Loucy (cell line): Measurements from ENCODE around the gene BNIP3.

ENCODE experiments used
- EZH2phosphoT487 ChIP-seq: fragments of 200-600 bp; IDR thresholded peaks from 2 replicates; pipeline ENCODE4 v1.6.1; 2018; ENCODE audit warnings: antibody characterized with exemption, mild to moderate bottlenecking, moderate library complexity, borderline replicate concordance
- TF ChIP-seq, protein P1 (sequence below): fragments of 200-600 bp; sonication (generic); conservative IDR thresholded peaks from 2 replicates; pipeline ENCODE4 v1.5.1; 2014; ENCODE audit warnings: mild to moderate bottlenecking, antibody characterized with exemption, low read length

DNA sequence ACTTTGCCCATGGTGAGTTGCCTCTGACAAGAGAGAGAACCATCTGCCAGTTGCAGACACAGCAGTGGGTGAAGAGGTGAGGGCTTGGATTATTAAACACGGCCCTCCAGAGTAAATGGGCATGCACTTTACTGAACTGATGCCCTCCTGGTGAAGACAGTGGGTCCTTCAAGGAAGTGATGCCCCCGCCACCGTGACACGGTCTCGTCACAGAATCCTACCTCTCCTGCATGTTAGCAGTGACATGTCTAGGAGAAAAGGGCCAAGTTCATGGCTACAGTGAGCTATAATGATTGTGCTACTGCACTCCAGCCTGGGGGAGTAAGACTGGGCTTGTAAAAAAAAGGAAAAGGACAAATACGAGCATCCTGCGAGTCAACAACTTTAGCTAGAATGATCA, 2.4 kb downstream of the BNIP3 start:
- TF ChIP-seq, protein P1, sequence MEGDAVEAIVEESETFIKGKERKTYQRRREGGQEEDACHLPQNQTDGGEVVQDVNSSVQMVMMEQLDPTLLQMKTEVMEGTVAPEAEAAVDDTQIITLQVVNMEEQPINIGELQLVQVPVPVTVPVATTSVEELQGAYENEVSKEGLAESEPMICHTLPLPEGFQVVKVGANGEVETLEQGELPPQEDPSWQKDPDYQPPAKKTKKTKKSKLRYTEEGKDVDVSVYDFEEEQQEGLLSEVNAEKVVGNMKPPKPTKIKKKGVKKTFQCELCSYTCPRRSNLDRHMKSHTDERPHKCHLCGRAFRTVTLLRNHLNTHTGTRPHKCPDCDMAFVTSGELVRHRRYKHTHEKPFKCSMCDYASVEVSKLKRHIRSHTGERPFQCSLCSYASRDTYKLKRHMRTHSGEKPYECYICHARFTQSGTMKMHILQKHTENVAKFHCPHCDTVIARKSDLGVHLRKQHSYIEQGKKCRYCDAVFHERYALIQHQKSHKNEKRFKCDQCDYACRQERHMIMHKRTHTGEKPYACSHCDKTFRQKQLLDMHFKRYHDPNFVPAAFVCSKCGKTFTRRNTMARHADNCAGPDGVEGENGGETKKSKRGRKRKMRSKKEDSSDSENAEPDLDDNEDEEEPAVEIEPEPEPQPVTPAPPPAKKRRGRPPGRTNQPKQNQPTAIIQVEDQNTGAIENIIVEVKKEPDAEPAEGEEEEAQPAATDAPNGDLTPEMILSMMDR: no peak
- TF ChIP-seq EZH2phosphoT487: no peak
